Iris pigment epithelial cell (primary cell): ENCODE results near the gene TCF12.
A peak's percentile ranks its signal among the peaks of the same experiment; 100 is the strongest.
"Not testable (repeated sequence)": the region's sequence is repeated elsewhere in the genome, so short reads cannot be mapped to it uniquely, and the experiment has no call there.

Experiments used
- DNase-seq: peaks from one replicate; pipeline ENCODE4 v3.0.0-alpha.2; 2011; ENCODE audit warnings: low read depth

Gene TCF12

DNA sequence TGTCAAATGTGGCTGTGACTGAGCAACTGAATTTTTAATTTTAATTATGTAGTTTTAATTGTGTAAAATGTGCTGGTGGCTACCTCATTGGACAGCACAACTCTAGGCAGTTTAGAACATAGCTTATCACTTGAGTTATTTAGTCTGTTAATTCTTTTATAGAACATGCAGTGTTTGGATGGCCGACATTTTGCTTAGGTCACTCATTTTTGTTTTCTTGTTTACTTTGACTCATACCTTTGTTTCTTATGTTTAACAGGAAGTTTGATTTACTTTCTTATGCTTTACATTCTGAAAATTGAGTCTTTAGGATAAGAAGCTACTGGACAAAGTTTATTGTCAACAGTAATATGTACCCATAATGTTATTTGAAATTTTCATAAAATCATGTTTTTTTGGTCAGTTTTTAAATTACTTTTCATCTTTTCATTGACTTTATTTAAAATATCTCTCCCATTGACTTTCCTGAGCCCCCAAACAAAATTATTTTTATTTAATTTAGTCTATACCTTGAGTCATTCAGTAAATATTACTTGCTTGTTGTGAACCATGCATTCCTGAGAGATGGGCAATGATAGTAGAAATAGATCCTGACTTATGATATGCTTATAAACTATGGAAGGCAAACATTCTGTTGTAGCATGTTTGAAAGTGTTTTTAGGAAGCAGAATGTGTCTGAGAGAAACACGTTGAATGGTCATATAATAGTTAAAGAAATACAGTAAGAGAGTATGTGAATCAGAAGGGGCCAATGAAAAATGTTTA, 60.6 kb downstream of the TCF12 start:
- peak; percentile 80 for DNase-seq

DNA sequence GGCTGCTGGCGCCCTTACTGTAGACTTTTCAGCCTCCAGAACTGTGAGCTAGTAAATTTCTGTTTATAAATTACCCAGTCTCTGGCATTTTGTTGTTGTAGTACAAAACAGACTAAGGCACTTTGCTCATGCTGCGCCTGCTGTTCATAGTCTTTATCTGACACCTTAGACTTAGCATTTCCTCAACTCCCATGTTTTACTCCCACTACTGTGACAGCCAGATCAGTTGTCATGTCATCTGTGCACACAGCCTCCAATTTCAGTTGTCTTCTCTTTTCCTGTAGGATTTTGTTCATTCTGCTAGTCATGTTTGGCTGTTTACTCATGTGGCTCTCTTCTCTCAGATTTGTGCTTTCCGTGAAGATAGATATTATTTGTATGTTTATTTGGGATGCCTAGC, 62.0 kb downstream of the TCF12 start:
- no peak for DNase-seq

- DNase-seq: no peak
These were observed 62.7 kb downstream of the TCF12 start for GRCh38 chr15:56981160-56981559.

GRCh38 chr15:56982987-56983386, 64.5 kb downstream of the TCF12 start:
- DNase-seq: no peak

GRCh38 chr15:56984681-56985481, 66.4 kb downstream of the TCF12 start:
- DNase-seq: peak; percentile 53

DNA sequence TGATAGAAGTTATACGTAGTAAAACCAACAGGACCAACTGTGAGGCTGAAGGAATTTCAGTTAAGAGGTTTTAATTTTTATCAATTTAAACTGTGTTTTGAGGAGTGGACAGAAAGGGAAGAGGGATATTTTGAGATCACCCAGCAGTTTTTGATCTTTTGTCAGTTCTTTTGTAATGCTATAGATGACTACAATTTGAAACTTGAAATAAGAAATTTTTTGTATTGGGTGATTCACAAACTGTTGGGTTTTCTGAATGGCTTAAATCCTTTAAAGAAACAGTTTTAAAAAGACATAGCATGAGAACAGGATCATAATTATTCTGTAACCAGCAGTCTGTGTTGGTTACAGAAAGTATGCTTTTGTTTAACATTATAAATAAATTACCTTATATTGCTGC, 67.4 kb downstream of the TCF12 start:
- no peak for DNase-seq

GRCh38 chr15:56987286-56987685, 68.8 kb downstream of the TCF12 start:
- DNase-seq: no peak

GRCh38 chr15:56988219-56988618, 69.8 kb downstream of the TCF12 start:
- no peak for DNase-seq

- no peak for DNase-seq
These were observed 71.0 kb downstream of the TCF12 start for GRCh38 chr15:56989411-56989924.

DNA sequence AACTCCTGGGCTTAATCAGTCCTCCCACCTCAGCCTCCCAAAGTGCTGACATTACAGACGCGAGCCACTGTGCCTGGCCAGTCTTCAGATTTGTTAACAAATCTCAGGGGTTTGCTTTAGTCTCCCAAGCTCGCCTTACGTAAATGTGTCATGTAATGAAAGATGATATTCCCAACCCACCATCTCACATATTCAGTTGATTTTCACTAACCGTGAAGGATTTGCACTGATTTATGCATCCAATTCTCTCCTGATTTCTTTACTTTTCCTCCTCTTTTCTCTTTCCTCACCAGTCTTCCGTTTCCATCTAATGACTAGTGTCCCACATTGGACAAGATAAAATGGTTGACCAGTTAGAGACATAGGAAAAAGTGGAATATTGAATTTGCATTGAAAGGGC, 72.6 kb downstream of the TCF12 start:
- no peak for DNase-seq

GRCh38 chr15:56992725-56993124, 74.3 kb downstream of the TCF12 start:
- DNase-seq: no peak

DNA sequence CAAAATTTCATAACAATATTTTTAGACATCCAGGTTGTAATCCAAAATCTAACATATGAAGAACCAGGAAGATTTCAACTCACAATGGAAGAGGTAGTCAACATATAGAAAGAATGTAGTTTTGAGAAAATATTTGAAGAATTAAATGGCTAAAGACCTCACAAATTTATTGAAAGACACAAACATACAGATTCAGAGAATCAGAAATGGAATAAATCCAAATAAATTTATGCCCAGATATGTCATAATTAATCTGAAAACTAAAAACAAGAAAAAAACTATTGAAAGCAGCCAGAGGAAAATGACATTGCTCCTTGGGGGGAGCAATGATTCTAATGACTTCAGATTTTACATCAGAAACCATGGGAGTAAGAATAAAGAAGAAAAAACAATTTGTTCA, 75.8 kb downstream of the TCF12 start:
- DNase-seq: no peak

DNA sequence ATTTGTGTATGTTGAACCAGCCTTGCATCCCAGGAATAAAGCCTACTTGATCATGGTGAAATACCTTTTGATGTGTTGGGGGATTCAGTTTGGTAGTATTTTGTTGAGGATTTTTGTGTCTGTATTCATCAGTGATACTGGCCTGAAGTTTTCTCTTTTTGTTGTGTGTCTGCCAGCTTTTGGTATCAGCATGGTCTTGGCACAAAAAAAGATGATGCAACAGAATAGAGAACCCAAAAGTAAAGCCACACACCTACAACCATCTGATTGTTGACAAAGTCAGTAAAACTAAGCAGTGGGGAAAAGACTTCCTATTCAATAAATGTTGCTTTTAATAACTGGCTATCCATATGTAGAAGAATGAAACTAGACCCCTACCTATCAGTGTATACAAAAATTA, 77.6 kb downstream of the TCF12 start:
- no peak for DNase-seq

DNA sequence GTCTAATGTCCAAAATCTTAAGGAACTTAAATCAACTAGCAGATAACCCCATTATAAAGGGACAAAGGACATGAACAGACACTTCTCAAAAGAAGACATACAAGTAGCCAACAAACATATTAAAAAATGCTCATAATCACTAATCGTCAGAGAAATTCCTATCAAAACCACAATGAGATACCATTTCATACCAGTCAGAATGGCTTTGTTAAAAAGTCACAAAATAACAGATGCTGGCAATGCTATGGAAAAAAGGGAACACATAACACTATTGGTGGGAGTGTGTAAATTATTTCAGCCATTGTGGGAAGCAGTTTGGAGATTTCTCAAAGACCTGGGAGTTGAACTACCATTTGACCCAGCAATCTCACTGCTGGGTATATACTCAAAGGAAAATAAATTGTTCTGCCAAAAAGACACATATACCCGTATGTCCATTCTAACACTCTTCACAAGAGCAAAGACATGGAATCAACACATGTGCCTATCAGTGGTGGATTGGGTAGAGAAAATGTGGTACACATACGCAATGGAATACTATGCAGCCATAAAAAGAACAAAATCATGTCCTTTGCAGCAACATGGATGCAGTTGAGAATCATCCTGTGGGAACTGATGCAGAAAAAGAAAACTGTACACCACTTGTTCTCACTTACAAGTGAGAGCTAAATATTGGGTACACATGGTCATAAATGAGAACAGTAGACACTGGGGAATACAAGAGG, 78.5 kb downstream of the TCF12 start:
- peak; percentile 44 for DNase-seq

GRCh38 chr15:57003418-57003817, 85.0 kb downstream of the TCF12 start:
- DNase-seq: peak; percentile 95

- DNase-seq: no peak
These were observed 86.8 kb downstream of the TCF12 start for GRCh38 chr15:57005244-57005643.

GRCh38 chr15:57007797-57008196, 89.4 kb downstream of the TCF12 start:
- DNase-seq: not testable (repeated sequence)

- no peak for DNase-seq
These were observed 92.3 kb downstream of the TCF12 start for GRCh38 chr15:57010724-57011123.

GRCh38 chr15:57012556-57012955, 94.1 kb downstream of the TCF12 start:
- DNase-seq: no peak

DNA sequence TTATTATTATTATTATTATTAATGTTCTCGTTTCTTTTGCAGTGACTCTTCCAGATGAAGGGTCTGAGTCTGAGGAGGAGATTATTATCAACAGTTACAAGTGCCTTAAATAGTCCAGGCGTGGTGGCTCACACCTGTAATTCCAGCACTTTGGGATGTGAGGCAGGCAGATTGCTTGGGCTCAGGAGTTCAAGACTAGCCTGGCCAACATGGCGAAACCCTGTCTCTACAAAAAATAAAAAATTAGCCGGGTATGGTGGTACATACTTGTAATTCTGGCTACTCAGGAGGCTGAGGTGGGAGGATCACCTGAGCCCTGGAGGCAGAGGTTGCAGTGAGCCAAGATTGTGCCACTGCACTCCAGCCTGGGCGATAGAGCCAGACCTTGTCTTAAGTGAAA, 96.5 kb downstream of the TCF12 start:
- DNase-seq: not testable (repeated sequence)

DNA sequence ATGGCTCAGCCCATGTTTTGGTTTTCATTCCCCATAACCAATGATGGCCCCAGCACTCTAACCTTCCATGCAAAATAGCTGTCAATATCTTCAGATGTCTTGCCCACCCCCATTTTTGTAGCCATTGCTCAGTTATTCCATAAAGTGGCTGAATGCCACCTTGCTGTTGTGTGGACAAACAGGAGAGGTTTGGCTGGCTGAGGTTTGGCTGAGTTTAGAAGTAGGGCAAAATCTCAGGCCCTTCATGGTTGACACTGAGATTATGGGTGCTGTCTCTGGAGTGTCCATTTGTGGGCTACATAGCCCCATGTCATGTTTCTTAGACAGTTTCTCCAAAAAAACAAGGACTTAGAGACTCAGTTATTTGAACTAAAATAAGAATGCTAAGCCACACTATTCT, 96.9 kb downstream of the TCF12 start:
- no peak for DNase-seq

DNA sequence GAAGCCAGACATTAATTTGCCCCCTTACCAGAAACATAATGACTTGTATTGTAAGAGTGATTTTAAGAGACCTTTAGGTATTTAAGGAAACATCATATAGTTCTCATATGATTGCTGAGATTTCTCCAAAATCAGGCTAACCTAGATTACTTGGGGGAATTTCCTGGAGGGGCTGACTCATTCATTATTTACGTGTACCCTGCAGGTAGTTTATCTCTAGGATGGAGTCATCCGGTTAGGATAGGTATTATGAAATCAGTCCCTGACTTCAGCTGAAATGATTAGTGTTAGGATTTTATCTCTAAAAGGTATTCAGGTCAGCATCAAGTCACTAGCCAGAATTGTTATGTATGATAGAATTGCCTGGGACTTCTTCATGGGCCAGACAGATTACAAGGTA, 97.5 kb downstream of the TCF12 start:
- peak; percentile 68 for DNase-seq

GRCh38 chr15:57017024-57017423, 98.6 kb downstream of the TCF12 start:
- no peak for DNase-seq
